ENCODE results near the gene IFTAP. TPM values are rescaled to one million over a fixed set of nuclear protein-coding genes. Genes with fewer than 3 reads are reported as not detected.

IFTAP gene
- total RNA-seq, 1 donor from 2014 or later, result 33.1 TPM

GRCh38 chr11:36695111-36695510 lies 100.8 kb downstream of the IFTAP start:
- DNase-seq (ENCODE audit: extremely low spot score, unreplicated experiment), result no peak
- Mint-ChIP-seq H3K27me3 (no peaks in the 10 kb centered on the region), H3K4me3 (no peak overlapping the region), H3K27ac (no peak overlapping the region), H3K4me1 (ENCODE audit: unreplicated experiment) (peaks cover 8% of the 10 kb centered on the region), H3K9me3 (no peaks in the 10 kb centered on the region), H3K36me3 (no peaks in the 10 kb centered on the region)
- TF ChIP-seq CTCF (conservative IDR thresholded peaks at IDR 0.05), result no peak

DNA sequence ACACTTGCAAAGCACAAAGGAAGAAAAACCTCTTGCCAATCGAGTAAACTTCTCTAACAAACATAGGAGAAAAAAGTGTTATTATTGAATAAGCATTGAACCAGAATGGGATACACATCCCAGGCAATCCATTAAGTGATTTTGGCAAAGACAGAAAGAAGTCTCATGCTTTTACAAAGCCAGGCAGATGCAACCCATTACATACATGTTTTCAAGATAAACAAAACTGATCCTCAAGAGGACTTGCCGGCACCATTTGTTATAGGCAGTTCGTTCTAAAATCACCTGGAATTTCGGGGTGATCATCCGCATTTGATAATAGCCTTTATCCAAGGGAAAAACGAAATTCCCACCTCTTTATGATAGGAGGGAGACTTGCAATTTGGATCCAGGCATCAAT lies 101.3 kb downstream of the IFTAP start:
- Mint-ChIP-seq H3K27ac (no peak overlapping the region), H3K4me1 (ENCODE audit: unreplicated experiment) (peaks cover 8% of the 10 kb centered on the region), H3K27me3 (no peaks in the 10 kb centered on the region), H3K9me3 (no peaks in the 10 kb centered on the region), H3K4me3 (no peak overlapping the region), H3K36me3 (no peaks in the 10 kb centered on the region)
- no peak for TF ChIP-seq CTCF (conservative IDR thresholded peaks at IDR 0.05)
- DNase-seq (ENCODE audit: extremely low spot score, unreplicated experiment), result no peak

DNA sequence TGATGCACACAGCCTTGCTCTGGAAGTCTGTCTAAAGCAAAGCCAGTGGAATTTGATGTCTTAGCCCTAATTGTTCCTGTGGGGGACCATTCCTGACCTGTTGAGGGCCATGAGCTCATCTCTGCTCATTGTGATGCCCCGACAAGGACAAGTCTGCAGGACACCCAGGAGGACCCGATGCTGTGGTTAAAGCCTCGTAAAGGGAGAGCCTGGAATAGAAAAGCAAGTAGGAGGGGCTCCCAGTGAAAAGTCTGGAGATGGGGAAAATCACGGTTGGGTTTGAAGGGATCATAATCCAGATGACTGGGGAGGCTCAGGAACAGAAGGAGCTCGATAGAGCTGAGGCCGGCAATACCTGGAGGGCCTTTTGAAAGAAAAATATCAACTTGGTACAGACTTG lies 102.2 kb downstream of the IFTAP start:
- no peak for DNase-seq (ENCODE audit: extremely low spot score, unreplicated experiment)
- no peak for TF ChIP-seq CTCF (conservative IDR thresholded peaks at IDR 0.05)
- H3K27me3 Mint-ChIP-seq, result no peaks in the 10 kb centered on the region
- H3K27ac Mint-ChIP-seq, result no peak overlapping the region
- H3K9me3 Mint-ChIP-seq, result no peaks in the 10 kb centered on the region
- H3K4me3 Mint-ChIP-seq, result no peak overlapping the region
- H3K36me3 Mint-ChIP-seq, result no peaks in the 10 kb centered on the region
- H3K4me1 Mint-ChIP-seq (ENCODE audit: unreplicated experiment), result peaks cover 8% of the 10 kb centered on the region

GRCh38 chr11:36699271-36699670 lies 105.0 kb downstream of the IFTAP start:
- Mint-ChIP-seq H3K27me3 (no peaks in the 10 kb centered on the region), H3K36me3 (no peaks in the 10 kb centered on the region), H3K4me3 (no peak overlapping the region), H3K27ac (no peak overlapping the region), H3K4me1 (ENCODE audit: unreplicated experiment) (peaks cover 8% of the 10 kb centered on the region), H3K9me3 (no peaks in the 10 kb centered on the region)
- no peak for DNase-seq (ENCODE audit: extremely low spot score, unreplicated experiment)
- no peak for TF ChIP-seq CTCF (conservative IDR thresholded peaks at IDR 0.05)

DNA sequence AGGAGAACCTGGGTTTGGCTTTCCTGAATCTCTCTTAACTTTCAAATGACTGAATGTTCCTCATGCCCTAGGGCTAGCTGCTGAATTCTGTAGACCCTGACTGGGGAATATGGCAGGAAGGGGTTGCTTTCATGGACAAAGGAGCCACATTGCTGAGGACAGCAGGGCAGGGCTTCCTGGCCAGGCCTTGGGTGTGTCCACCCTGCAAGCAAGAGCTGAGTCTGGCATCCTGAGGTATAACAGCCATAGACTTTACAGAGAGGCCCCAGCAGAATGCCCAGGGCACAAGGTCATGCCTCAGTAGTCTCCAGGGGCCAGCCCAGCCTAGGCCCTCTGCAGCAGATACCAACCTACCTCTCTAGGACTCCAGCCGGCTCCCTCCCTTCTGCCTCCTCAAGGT lies 105.9 kb downstream of the IFTAP start:
- no peak for DNase-seq (ENCODE audit: extremely low spot score, unreplicated experiment)
- TF ChIP-seq CTCF (conservative IDR thresholded peaks at IDR 0.05), result no peak
- Mint-ChIP-seq H3K4me1 (ENCODE audit: unreplicated experiment) (peaks cover 8% of the 10 kb centered on the region), H3K9me3 (no peaks in the 10 kb centered on the region), H3K4me3 (no peak overlapping the region), H3K27ac (no peak overlapping the region), H3K36me3 (no peaks in the 10 kb centered on the region), H3K27me3 (no peaks in the 10 kb centered on the region)

All from type B pancreatic cell (in vitro differentiated cells).